CD14-positive monocyte (primary cell): ENCODE measurements around the gene NPSR1. TPM values are rescaled to one million over a fixed set of nuclear protein-coding genes. Genes with fewer than 3 reads are reported as not detected.

Source experiments
- DNase-seq, 3 donors: peaks; one replicate each; pipeline ENCODE4 v3.0.0-alpha.2; 2011 to 2022
- H2AFZ ChIP-seq: 2 replicates; pipeline ENCODE4 v1.6.0; 2012; ENCODE audit warnings: mild to moderate bottlenecking, low read depth, low read length, inconsistent platforms; ENCODE audit not compliant: insufficient read depth, poor library complexity, severe bottlenecking
- H3K27ac ChIP-seq, 2 donors: 1 replicate in 1 of 2; 2 replicates in 1 of 2; pipeline ENCODE4 v1.5.1; 2012 to 2013; ENCODE audit warnings: low read length in 2 of 2, control low read depth in 1 of 2, inconsistent platforms in 1 of 2, low read depth in 1 of 2, mild to moderate bottlenecking in 1 of 2
- H3K27me3 ChIP-seq, 2 donors: one replicate each; pipeline versions ENCODE4 v1.6.0 to v1.6.1; 2011 to 2013; ENCODE audit warnings: low read length in 2 of 2; ENCODE audit not compliant: control insufficient read depth in 2 of 2, insufficient read depth in 2 of 2
- H3K36me3 ChIP-seq, 2 donors: replicated peaks in 1 of 2; 1 replicate in 1 of 2; 2 replicates in 1 of 2; pipeline versions ENCODE4 v1.5.1 to v1.6.1; 2012 to 2013; ENCODE audit warnings: low read length in 2 of 2, control low read depth in 1 of 2, inconsistent platforms in 1 of 2, mild to moderate bottlenecking in 1 of 2; ENCODE audit not compliant: insufficient read depth in 2 of 2, control insufficient read depth in 1 of 2
- H3K4me1 ChIP-seq, 2 donors: 1 replicate in 1 of 2; 2 replicates in 1 of 2; pipeline versions ENCODE4 v1.5.1 to v1.6.1; 2012 to 2013; ENCODE audit warnings: low read length in 2 of 2, control low read depth in 1 of 2, inconsistent platforms in 1 of 2, mild to moderate bottlenecking in 1 of 2, moderate library complexity in 1 of 2; ENCODE audit not compliant: insufficient read depth in 2 of 2, control insufficient read depth in 1 of 2
- H3K4me2 ChIP-seq: replicated peaks from 2 replicates; pipeline ENCODE3; 2012; ENCODE audit warnings: low read length, moderate library complexity, mild to moderate bottlenecking; ENCODE audit not compliant: poor library complexity, severe bottlenecking; ENCODE audit errors: extremely low read depth
- H3K4me3 ChIP-seq, 3 experiments: fragments of 200-600 bp in 1 of 3; sonication (generic) in 1 of 3; replicated peaks in 1 of 3; 1 replicate in 2 of 3; 2 replicates in 1 of 3; pipeline ENCODE4 v1.5.1; 2011 to 2013; ENCODE audit warnings: low read length in 3 of 3, mild to moderate bottlenecking in 3 of 3, control low read depth in 2 of 3, low read depth in 2 of 3, inconsistent platforms in 1 of 3, moderate library complexity in 1 of 3
- H3K79me2 ChIP-seq: 2 replicates; pipeline ENCODE4 v1.6.0; 2012; ENCODE audit warnings: mild to moderate bottlenecking, control low read depth, inconsistent platforms, low read length, moderate library complexity; ENCODE audit not compliant: insufficient read depth
- H3K9ac ChIP-seq: 2 replicates; pipeline ENCODE4 v1.6.0; 2017; ENCODE audit warnings: low read length, mild to moderate bottlenecking; ENCODE audit not compliant: insufficient read depth, poor library complexity, severe bottlenecking
- H3K9me3 ChIP-seq, 2 donors: replicated peaks in 1 of 2; 1 replicate in 1 of 2; 2 replicates in 1 of 2; pipeline versions ENCODE4 v1.5.1 to v1.6.1; 2012 to 2013; ENCODE audit warnings: low read length in 2 of 2, control low read depth in 1 of 2; ENCODE audit not compliant: control insufficient read depth in 1 of 2, insufficient read depth in 1 of 2
- H4K20me1 ChIP-seq: 2 replicates; pipeline ENCODE4 v1.6.0; 2012; ENCODE audit warnings: mild to moderate bottlenecking, low read length, control low read depth, moderate library complexity; ENCODE audit not compliant: insufficient read depth
- H3K27ac Mint-ChIP-seq, 7 donors: one replicate each; pipeline ENCODE4 v1.8.0; 2020; ENCODE audit warnings: mild to moderate bottlenecking in 7 of 7, mixed read lengths in 7 of 7, moderate library complexity in 6 of 7, inconsistent platforms in 2 of 7
- H3K27me3 Mint-ChIP-seq, 3 donors: one replicate each; pipeline ENCODE4 v1.8.0; 2021 to 2022; ENCODE audit warnings: low read depth in 3 of 3, mild to moderate bottlenecking in 3 of 3, mixed read lengths in 3 of 3, moderate library complexity in 3 of 3, inconsistent platforms in 1 of 3
- H3K36me3 Mint-ChIP-seq, 2 donors: one replicate each; pipeline ENCODE4 v1.8.0; 2020; ENCODE audit warnings: mixed read lengths in 2 of 2, inconsistent platforms in 1 of 2, mild to moderate bottlenecking in 1 of 2
- H3K4me1 Mint-ChIP-seq: one replicate; pipeline ENCODE4 v1.8.0; 2020; ENCODE audit warnings: mild to moderate bottlenecking, mixed read lengths
- H3K4me3 Mint-ChIP-seq, 2 donors: one replicate each; pipeline ENCODE4 v1.8.0; 2020; ENCODE audit warnings: mild to moderate bottlenecking in 2 of 2, mixed read lengths in 2 of 2, moderate library complexity in 1 of 2
- H3K9me3 Mint-ChIP-seq, 7 donors: one replicate each; pipeline ENCODE4 v1.8.0; 2020 to 2022; ENCODE audit warnings: mixed read lengths in 7 of 7, mild to moderate bottlenecking in 6 of 7, moderate library complexity in 6 of 7, inconsistent platforms in 2 of 7
- WGBS: methylation state at CpG from one replicate; pipeline ENCODE4 v1.1.5; 2013; ENCODE audit warnings: missing lambda C conversion rate; ENCODE audit not compliant: insufficient coverage; 5-methylcytosine and 5-hydroxymethylcytosine counted together
- intact Hi-C, 2 donors: fragments of 100-400 bp; cut with micrococcal nuclease; formaldehyde crosslinking; loops; one replicate each; pipeline versions ENCODE4 v1.15.0 to v1.15.1; 2023
- polyA plus RNA-seq, 3 donors: library from polyadenylated mRNA; depleted of rRNA in 1 of 3; unstranded in 2 of 3; stranded (reverse) in 1 of 3; fragments of 300-500 nt in 2 of 3; fragments of >200 nt in 1 of 3; fragmentation: Illumina TruSeq in 2 of 3; gene quantifications; 1 replicate in 2 of 3; 2 replicates in 1 of 3; pipeline ENCODE4 v1.2.3, GENCODE V29; 2012 to 2021
- TF ChIP-seq, protein P1 (sequence below): fragments of 200-600 bp; IDR thresholded peaks from one replicate; pipeline ENCODE4 v1.8.0; 2022; ENCODE audit warnings: antibody characterized with exemption, mild to moderate bottlenecking

Gene NPSR1
- polyA plus RNA-seq, 3 donors: not detected

DNA sequence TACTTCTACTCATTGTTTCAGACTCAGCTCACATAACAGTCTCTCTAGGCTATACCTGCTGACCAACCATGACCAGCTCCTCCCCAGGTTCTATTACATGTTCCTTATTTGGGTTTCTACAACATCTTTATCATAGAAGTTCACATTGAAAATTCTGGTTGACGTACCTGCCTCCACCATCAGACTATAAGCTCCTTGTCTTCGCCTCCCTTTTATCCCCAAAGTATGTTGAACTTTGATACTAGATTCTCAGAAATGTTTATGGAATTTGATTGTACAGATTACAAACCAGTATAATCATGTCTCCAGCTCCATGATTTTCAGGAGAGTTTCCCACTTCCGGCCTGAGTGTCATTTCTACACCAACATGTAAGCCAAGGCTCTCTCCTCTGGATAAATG is 15.0 kb downstream of the NPSR1 start:
- Histone ChIP-seq H3K27me3 (no peaks in the 10 kb centered on the region), H3K4me1 (no peaks in the 10 kb centered on the region), H3K79me2 (no peaks in the 10 kb centered on the region), H3K36me3 (no peaks in the 10 kb centered on the region), H3K4me2 (no peak overlapping the region), H3K9me3 (no peaks in the 10 kb centered on the region), H3K27ac (no peak overlapping the region), H3K9ac (no peak overlapping the region), H2AFZ (no peak overlapping the region), H3K4me3 (no peak overlapping the region), H4K20me1 (no peaks in the 10 kb centered on the region)
- Mint-ChIP-seq H3K27ac (no peak overlapping the region), H3K4me3 (no peak overlapping the region), H3K36me3 (no peaks in the 10 kb centered on the region), H3K9me3 (peaks cover 0 to 5% (median 0%) of the 10 kb centered on the region in 7 donors), H3K27me3 (no peaks in the 10 kb centered on the region), H3K4me1 (no peaks in the 10 kb centered on the region)
- TF ChIP-seq, protein P1, sequence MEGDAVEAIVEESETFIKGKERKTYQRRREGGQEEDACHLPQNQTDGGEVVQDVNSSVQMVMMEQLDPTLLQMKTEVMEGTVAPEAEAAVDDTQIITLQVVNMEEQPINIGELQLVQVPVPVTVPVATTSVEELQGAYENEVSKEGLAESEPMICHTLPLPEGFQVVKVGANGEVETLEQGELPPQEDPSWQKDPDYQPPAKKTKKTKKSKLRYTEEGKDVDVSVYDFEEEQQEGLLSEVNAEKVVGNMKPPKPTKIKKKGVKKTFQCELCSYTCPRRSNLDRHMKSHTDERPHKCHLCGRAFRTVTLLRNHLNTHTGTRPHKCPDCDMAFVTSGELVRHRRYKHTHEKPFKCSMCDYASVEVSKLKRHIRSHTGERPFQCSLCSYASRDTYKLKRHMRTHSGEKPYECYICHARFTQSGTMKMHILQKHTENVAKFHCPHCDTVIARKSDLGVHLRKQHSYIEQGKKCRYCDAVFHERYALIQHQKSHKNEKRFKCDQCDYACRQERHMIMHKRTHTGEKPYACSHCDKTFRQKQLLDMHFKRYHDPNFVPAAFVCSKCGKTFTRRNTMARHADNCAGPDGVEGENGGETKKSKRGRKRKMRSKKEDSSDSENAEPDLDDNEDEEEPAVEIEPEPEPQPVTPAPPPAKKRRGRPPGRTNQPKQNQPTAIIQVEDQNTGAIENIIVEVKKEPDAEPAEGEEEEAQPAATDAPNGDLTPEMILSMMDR: no peak
- DNase-seq: no peak
- 86% methylated on average over 1 of the region's 3 CpGs for WGBS
- intact Hi-C loops: no loop called here

- H3K9me3 Mint-ChIP-seq: peaks cover 0 to 4% (median 0%) of the 10 kb centered on the region in 7 donors
- no peak overlapping the region for H3K27ac Mint-ChIP-seq
- H3K27me3 Mint-ChIP-seq: no peaks in the 10 kb centered on the region
- no peaks in the 10 kb centered on the region for H3K36me3 Mint-ChIP-seq
- intact Hi-C loops: no loop called here
- Histone ChIP-seq H3K9ac (no peak overlapping the region), H3K36me3 (no peaks in the 10 kb centered on the region), H3K4me1 (no peaks in the 10 kb centered on the region), H3K4me2 (no peak overlapping the region), H3K9me3 (no peaks in the 10 kb centered on the region), H3K79me2 (no peaks in the 10 kb centered on the region), H3K27ac (no peak overlapping the region), H3K4me3 (no peak overlapping the region), H3K27me3 (no peaks in the 10 kb centered on the region), H2AFZ (no peak overlapping the region), H4K20me1 (no peaks in the 10 kb centered on the region)
- H3K4me1 Mint-ChIP-seq: no peaks in the 10 kb centered on the region
- 0% methylated on average over 1 of the region's 2 CpGs for WGBS
- DNase-seq: no peak
- TF ChIP-seq, protein P1: peak; percentile 47
- no peak overlapping the region for H3K4me3 Mint-ChIP-seq
Measured at GRCh38 chr7:34675749-34676374, 17.8 kb downstream of the NPSR1 start.
